ENCODE data around the gene ODAD2.

Gene ODAD2

DNA sequence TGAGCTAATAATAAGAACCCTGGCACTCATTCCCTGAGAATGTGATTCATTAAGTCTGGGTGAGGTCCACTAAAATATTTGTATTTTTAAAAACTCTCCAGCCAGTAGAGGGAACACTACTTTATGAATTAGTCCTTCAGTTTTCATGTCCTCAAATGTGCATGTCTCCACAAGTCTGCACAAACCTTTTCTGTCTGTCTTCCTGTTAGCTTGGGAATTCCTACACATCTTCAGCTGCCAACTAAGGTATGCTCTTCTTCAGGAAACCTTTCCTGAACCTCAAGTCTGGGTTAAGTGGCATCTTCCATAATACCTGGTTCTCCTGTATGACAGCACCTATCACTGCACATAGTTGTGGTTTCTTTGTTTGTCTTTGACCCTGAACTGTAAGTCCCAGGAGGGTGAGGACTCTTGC lies 133.7 kb downstream of the ODAD2 start:
- no peak for FAIRE-seq

DNA sequence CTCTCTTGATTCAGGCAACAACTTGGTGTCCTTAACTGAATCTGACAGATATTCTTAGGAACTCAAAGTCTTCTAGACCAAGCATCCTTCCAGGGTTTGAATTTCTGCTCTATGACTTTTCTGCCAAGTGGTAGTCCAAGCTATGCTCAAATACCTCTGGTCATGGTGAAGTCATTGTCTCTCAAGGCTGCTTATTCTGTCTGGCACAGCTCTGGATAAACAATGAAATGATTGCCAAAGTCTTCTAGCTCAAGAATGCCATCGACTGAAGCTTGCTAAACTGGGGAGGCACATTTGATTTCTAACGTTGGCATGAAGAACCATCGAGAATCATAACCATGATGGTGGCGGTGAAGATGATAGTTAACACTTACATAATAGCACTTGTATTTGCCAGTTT lies 137.1 kb downstream of the ODAD2 start:
- no peak for FAIRE-seq
- DNase-seq (ENCODE audit: extremely low spot score, insufficient read length, low read depth) = no peak

More for the DNA sequence above, 133.7 kb downstream of the ODAD2 start:
- no peak for DNase-seq (ENCODE audit: extremely low spot score, insufficient read length, low read depth)

DNA sequence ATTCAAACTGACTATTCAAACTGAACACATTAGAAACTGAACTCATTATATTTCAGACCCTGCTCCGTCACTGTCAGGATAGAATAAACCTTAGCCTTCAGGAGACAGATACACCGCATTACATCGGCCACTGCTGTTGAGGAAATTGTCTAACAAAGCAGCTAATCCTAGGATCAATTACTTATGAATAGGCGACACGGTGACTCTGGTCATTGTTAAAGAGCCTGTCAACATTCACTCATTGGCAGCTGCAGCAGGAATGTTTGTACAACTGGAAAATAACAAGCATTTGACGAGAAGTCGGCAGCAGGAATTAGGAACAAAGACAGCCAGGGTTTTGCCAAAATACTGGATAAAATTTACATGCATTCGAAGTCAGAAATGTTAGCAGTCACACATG lies 141.3 kb downstream of the ODAD2 start:
- FAIRE-seq (no peak), DNase-seq (ENCODE audit: extremely low spot score, insufficient read length, low read depth) (no peak)

DNA sequence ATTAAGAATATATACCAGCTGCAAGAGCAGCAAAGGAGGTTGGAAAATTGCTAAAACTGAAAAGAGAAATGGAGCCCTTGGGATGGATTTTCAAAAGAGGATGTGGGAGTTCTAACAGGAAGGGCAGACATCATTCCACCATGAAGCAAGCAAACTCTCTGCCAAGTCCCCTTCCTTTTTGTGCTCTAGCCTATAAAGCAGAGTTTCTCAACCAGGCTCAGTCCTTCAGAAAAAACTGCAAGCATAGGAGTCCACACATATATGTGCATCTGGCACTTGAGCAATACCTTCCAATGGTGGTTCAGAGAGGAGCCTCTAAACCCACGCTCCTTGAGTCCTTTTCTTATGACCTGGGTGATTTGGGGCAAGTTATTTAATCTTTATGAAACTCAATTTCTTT lies 154.7 kb downstream of the ODAD2 start:
- FAIRE-seq = no peak
- DNase-seq (ENCODE audit: extremely low spot score, insufficient read length, low read depth) = no peak

DNA sequence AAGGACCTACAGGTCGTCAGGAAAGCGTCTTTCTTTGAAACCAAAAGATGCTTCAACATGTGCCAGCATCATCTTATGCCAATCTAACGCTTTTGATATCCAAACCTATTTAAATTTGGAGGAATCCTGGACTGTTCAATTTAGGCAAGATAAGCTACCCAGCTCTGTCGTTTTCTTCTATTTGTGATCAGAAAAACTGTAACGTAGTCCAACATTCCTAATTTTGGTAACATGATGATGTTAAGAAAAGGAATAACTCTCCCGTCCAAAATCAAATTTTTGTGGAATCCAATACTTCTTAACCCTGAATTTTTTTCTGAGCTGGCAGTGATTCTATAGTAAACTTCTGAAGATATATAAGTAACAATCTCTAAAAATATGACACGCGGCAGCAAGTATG lies 160.0 kb downstream of the ODAD2 start:
- no peak for FAIRE-seq
- DNase-seq (ENCODE audit: extremely low spot score, insufficient read length, low read depth) = no peak

DNA sequence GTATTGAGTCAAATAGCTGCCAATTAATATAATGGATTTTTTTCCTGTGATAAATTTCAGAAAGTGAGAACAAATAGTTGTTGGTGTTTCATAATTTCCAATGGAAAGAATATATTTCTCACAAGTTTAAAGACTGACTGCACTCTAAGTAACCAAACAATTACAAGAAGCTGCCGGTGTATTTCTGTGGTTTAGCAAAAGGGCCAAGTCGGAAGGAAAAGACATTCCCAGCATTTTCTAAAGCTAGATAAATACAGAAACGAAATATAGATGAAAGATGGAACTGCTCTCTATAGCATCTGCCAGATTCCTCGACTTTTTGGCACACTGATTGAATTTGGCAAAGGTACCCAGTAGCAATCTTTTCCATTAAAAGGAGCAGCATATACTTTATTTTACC lies 160.5 kb downstream of the ODAD2 start:
- FAIRE-seq (no peak), DNase-seq (ENCODE audit: extremely low spot score, insufficient read length, low read depth) (no peak)

DNA sequence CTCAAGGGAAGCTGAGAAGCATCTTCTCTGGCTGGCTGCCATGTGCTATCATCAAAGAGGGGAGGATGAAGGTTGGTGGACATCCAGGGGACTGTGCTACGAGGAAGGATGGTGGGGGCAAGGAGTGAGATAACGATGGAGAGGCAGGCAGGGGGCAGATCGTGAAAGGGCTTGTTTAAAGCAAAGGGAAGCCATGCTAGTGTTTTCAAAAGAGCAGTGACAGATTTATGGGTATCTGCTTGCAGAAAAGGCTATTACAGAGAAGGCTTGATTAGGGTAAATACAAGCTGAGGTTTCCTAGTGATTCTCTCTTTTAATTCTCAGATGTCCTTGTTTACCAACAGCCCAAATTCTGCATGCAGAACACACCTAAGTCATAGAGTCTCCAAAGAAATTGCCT lies 164.4 kb downstream of the ODAD2 start:
- DNase-seq (ENCODE audit: extremely low spot score, insufficient read length, low read depth) (no peak), FAIRE-seq (no peak)

DNA sequence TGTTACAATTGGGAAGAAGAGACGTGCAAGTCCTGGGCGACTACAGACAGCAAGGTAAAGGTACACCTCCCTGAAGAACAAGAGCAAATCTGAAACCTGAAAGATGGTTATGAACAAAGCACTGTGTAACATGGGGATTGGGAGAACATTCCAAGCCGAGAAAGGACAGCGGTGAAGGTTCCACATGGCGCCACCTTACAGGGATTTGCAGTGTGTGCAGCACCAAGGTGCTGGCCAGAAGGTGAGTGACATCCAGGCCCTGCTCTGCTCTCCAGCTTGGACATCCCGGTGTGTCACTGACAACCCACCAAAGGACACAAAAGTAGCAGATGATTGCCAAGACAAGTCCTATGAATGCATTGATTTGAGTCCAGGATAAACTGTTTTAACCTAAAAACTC lies 165.1 kb downstream of the ODAD2 start:
- DNase-seq (ENCODE audit: extremely low spot score, insufficient read length, low read depth) (no peak), FAIRE-seq (no peak)

DNA sequence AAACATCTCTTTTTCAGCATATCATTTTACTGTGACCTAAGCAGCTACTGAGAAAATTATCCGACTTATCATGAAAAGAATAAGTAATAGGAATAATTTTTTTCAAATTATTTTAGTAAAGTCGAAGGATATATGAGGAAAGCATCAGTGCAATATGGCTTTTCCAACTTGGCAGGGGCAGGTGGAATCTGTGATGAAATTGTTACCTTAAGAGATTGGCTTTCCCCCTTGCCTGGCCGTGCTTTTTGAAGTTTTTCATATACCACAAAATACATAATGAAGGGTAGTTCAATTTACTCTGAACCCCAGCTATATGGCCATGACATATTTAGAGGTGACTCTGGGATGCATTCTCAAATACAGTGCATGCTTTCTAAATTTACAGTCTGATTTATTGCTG lies 166.1 kb downstream of the ODAD2 start:
- no peak for FAIRE-seq
- DNase-seq (ENCODE audit: extremely low spot score, insufficient read length, low read depth) = no peak

DNA sequence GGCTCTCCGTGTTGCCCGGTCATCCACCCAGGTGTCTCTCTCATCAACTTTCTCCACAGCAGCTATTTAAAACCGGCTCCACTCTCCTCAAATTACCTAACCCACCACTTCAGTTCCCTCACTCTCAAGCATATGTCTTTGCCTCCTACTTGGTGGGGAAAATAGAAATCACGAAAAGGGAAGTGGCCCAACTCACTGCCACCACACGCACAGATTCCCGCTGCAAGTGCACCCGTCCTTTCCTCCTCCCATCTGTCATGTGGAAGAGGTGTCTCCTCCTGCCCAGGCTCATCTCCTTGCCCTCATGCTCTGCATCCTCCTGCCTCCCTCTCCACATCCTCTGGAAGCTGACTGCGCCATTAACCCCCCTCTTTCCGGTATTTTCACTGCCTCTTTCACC lies 172.5 kb downstream of the ODAD2 start:
- DNase-seq (ENCODE audit: extremely low spot score, insufficient read length, low read depth) (no peak), FAIRE-seq (no peak)

DNA sequence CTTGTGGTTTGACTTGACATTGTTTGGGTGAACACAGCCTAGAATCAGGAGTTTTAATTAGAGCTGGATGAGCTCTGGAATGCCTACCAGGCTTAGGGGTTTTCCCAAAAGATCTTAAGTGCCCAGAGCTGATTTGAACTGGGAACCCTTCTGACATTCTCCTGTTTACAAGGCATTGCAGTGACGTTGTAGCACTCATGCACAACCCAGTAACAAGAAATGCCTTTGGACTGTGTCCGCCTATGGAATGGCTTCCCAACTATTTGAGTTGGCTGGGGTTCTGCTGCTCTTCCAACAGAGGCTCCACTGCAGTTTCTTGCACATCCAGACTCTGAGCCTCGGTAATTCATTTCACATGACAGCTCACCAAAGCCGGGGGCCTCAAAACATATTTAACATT lies 176.6 kb downstream of the ODAD2 start:
- FAIRE-seq (no peak), DNase-seq (ENCODE audit: extremely low spot score, insufficient read length, low read depth) (no peak)

DNA sequence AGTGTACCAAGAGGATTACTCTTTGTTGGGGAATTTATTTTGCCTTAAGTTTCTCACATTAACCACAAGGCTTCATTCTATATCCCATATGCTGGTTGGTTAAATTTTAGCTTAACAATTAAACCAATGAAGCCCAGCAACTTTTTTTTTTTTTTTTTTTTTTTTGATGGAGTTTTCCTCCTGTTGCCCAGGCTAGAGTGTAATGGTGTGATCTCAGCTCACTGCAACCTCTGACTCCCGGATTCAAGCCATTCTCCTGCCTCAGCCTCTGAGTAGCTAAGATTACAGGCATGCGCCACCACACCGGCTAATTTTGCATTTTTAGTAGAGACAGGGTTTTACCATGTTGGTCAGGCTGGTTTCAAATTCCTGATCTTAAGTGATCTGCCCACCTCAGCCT lies 178.2 kb downstream of the ODAD2 start:
- DNase-seq (ENCODE audit: extremely low spot score, insufficient read length, low read depth) = no peak
- FAIRE-seq = no peak

DNA sequence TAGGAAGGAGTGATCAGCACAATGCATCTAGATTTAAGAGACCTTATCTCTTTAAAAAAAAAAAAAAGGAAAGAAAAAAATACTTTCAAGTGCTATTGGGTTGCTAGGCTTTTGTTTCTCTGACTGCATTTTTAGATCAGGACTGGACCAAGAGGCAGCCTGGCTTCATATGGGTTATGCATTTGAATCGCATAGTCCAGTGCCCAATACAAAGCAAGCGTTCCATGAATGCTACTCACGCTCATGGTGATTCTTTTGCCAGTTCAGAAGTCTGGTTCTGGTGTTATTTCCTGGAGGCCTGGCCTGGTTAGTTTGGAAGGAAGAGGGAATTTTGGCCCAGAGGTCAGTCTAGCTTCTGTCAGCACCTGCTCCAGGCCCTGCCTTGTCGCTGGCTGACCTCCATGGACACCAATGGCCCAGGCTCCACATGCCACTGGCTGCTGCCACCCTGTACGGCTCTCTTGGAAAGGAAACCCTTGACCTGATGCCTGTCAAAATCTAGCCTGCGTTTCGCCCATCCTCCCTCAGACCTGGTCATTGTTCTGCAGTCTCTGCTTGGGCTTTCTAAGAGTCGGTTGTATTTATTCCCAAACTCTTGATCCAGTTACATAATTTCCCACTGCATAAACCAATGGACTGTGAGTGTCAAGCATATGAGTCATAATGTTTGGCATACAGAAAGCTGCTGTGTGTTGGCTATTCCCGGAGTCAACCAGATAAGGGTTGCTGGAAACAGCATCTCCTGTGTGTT lies 178.9 kb downstream of the ODAD2 start:
- no peak for DNase-seq (ENCODE audit: extremely low spot score, insufficient read length, low read depth)
- FAIRE-seq = no peak

DNA sequence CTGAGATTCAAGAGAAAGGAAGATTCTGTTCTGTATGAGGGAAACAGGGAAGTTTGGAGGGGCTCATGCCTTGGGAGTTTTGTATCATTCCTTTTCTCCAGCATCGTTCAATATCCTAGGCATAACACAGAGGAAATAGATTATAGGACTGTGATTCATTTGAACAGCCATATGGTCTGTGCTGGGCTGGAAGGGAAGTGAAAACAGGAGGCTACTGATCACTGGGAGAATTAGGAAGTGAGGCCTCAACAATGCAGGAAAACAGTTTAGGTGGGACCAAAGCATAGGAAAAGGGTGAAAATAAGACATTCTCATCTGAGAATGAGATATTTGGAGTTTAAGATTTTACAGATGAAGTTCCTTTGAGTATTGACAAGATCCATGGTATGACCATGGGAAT lies 182.6 kb downstream of the ODAD2 start:
- FAIRE-seq (no peak), DNase-seq (ENCODE audit: extremely low spot score, insufficient read length, low read depth) (no peak)

DNA sequence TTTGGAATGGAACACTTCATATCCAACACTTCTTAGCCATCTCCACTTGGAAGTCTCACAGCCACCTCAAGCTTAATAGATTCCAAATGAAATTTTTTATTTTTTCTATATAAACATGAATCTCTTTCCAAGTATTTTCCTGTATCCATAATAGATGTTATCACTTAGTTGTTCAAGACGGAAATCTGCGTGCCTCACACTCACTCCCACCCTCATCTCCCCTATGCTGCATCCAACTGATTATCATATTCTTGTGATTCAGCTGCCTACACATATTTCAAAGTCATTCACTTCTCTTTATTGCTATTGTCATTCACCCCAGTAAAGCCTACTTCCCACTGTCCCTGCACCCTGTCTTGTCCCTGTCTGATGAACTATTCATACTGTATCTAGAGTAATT lies 183.0 kb downstream of the ODAD2 start:
- FAIRE-seq (no peak), DNase-seq (ENCODE audit: extremely low spot score, insufficient read length, low read depth) (no peak)

DNA sequence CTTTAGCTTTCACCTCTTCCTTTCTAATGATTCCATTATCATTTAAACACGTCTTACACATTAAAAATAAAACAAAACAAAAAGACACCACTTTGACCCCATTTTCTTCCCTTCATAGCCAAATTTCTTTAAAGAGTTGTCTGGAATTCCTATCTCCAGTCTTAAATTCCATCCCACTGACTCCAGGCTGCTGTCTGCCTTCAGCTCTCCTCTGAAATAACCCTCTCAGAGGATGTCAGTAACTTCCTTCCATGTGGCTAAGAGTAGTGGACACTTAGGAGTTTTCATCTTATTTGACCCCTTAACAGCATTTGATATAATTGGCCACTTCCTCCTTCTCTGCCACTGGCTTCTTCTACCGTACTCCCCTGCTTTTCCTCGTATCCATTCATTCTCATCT lies 183.6 kb downstream of the ODAD2 start:
- no peak for DNase-seq (ENCODE audit: extremely low spot score, insufficient read length, low read depth)
- no peak for FAIRE-seq

DNA sequence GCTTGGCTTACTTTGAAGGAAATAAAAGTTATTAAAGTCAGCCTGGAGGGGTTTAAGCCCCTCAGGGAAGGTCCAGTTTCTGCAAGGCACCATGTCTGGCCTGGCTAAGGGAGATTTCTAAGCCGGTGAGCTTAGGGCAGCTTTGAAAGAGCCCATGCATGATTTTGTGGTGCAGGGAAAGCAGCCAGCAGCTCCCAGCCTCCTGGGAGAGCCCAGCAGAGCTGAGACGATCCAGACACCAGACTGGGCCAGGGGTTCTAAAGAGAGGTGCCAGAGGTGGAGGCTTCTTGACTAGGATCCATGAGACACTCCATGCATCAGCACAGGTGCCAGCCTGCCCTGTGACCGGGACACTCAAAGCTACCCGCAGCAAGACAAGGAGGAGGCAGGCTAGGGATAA lies 193.7 kb downstream of the ODAD2 start:
- no peak for FAIRE-seq

DNA sequence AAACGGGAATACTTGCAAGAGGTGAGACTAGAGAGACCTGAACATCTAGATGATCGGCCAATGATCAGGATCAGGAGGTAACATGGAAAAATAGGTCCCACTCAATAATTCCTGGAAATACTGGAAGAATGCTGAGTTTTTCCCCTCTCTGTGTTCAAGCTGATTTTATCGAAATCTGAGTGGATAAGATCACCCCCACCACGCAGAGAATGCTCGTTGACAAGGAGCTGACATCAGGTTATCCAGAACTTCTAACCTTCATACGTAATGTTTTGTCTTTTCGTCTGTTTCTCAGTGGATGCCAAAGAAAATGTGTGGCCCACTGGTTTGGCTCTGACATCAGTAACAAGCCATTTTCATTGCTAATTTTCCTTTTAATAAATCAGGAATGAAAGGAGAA lies 194.7 kb downstream of the ODAD2 start:
- no peak for DNase-seq (ENCODE audit: extremely low spot score, insufficient read length, low read depth)
- no peak for FAIRE-seq

More for the DNA sequence above, 193.7 kb downstream of the ODAD2 start:
- no peak for DNase-seq (ENCODE audit: extremely low spot score, insufficient read length, low read depth)

DNA sequence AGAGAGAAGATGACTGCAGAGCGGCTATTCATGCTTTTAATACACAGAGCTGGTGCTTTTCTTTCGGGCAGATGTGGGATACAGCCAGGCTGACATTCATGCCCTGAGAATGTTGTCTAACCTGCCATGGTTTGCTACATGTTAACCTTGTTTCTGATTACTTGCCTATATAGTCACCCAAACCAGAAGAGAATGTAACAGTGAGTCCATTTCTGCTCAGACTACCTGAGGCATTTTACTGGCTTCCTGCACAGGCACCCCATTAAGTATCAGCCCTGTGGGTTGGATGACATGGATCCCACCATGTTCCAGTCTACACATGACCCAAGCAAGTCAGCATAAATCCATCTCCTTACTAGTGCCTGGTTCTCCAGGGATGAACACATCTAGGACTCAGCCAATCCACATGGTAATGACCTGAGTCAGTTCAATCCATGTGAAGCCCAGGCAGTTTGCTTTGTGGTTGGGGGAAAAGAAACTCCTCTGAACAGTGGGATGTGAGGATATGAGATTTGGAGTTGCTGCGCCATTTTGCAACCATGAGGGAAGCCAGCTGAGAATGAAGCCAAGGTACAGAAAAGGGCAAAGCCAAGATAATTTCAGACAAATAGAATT lies 197.6 kb downstream of the ODAD2 start:
- DNase-seq (ENCODE audit: extremely low spot score, insufficient read length, low read depth) = no peak

DNA sequence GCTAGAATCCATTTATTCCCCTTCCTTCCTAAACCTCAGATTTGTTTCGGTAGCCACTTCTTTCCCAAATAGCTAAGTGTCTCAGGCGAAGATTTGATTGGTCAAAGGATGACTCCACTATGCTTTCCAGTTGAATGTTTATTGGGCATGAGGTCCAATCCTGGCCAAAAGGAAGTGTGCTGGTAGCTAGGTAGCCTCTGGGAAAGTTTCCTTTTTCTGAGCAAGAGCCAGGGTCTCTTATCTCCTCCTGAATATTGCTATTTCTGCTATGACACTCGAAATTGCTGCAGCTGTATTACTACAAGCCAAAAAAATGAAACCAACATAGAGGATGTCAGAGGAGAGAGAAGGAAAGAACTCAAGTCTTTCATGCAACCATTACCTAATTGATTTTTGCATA lies 199.8 kb downstream of the ODAD2 start:
- no peak for FAIRE-seq
- no peak for DNase-seq (ENCODE audit: extremely low spot score, insufficient read length, low read depth)

More for the DNA sequence above, 197.6 kb downstream of the ODAD2 start:
- FAIRE-seq = no peak

DNA sequence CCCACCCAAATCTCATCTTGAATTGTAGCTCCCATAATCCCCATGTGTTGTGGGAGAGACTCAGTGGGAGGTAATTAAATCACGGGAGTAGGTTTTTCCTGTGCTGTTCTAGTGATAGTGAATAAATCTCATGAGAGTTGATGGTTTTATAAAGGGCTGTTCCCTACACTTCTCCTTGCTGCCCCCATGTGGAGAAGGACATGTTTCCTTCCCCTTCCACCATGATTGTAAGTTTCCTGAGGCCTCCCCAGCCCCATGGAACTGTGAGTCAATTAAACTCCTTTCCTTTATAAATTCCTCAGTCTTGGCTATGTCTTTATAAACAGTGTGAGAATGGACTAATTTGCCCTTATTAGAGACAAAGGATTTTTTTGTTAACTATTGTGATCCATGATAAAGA lies 204.7 kb downstream of the ODAD2 start:
- DNase-seq (ENCODE audit: extremely low spot score, insufficient read length, low read depth) = no peak
- FAIRE-seq = no peak

DNA sequence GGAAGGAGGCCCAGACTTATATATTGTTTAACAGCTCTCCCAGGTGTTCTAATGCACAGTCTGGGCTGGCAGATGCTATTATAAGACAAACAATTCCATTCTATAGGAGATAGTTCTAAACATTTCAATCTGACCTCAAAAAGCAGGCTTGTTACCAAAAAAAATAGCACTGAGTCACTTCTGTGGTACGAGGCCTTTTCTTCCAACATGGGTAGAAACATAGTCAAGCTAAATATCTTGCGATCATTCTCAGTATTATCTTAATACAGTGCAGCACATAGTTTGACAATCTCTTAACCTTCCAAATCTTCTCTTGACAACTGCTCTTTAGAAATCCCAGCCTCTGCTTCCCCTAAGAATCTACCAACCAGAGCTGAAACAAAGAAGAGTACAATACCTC lies 206.7 kb downstream of the ODAD2 start:
- FAIRE-seq (no peak), DNase-seq (ENCODE audit: extremely low spot score, insufficient read length, low read depth) (no peak)
